A673 (cell line): ENCODE results near the gene DGCR8. TPM values are rescaled to one million over a fixed set of nuclear protein-coding genes. Genes with fewer than 3 reads are reported as not detected.

ENCODE experiments used
- BruUV-seq: library from RNA; stranded (reverse); fragments of 400-500 nt; replicated peaks from 2 replicates; lab custom pipeline; 2021; lab: Mats Ljungman, UMichigan
- CTCF ChIA-PET: fragments of 300-600 bp; sonication (Branson Sonifier 250); formaldehyde crosslinking; loops from one replicate; lab custom pipeline; 2022; ENCODE audit warnings: antibody characterized with exemption; lab: Charles Lee
- POLR2A ChIA-PET: fragments of 300-600 bp; sonication (Branson Sonifier 250); formaldehyde crosslinking; loops from one replicate; lab custom pipeline; 2022; ENCODE audit warnings: antibody characterized with exemption; ENCODE audit not compliant: low non-redundant PET; lab: Charles Lee
- DNase-seq: peaks from one replicate; pipeline ENCODE4 v3.0.0-alpha.2; 2015; ENCODE audit warnings: low spot score
- H3K27ac ChIP-seq: fragments of 200-600 bp; sonication (generic); 2 replicates; pipeline ENCODE4 v1.5.1; 2016; ENCODE audit warnings: mixed run types, low read depth, mild to moderate bottlenecking, mixed read lengths, antibody characterized with exemption, low read length; ENCODE audit not compliant: poor library complexity, severe bottlenecking
- H3K27me3 ChIP-seq: fragments of 200-600 bp; sonication (generic); replicated peaks from 2 replicates; pipeline ENCODE4 v1.6.1; 2017; ENCODE audit warnings: mixed run types, low read depth, mild to moderate bottlenecking, mixed read lengths, antibody characterized with exemption, low read length; ENCODE audit not compliant: insufficient read depth, poor library complexity
- H3K36me3 ChIP-seq: fragments of 200-600 bp; sonication (generic); 2 replicates; pipeline ENCODE4 v1.6.1; 2016; ENCODE audit warnings: mixed run types, mild to moderate bottlenecking, mixed read lengths, antibody characterized with exemption, low read length; ENCODE audit not compliant: insufficient read depth, poor library complexity, severe bottlenecking
- H3K4me1 ChIP-seq: fragments of 200-600 bp; sonication (generic); 2 replicates; pipeline ENCODE4 v1.6.1; 2017; ENCODE audit warnings: mixed run types, mild to moderate bottlenecking, mixed read lengths, antibody characterized with exemption, low read length; ENCODE audit not compliant: insufficient read depth, poor library complexity, severe bottlenecking
- H3K4me3 ChIP-seq: fragments of 200-600 bp; sonication (generic); 2 replicates; pipeline ENCODE4 v1.5.1; 2016; ENCODE audit warnings: low read depth, mixed run types, mild to moderate bottlenecking, mixed read lengths, low read length; ENCODE audit not compliant: poor library complexity, severe bottlenecking
- H3K9me3 ChIP-seq: fragments of 200-600 bp; sonication (generic); 2 replicates; pipeline ENCODE4 v1.6.1; 2016; ENCODE audit warnings: mixed run types, low read depth, mild to moderate bottlenecking, mixed read lengths, antibody characterized with exemption, low read length; ENCODE audit not compliant: poor library complexity, severe bottlenecking
- EZH2 ChIP-seq: fragments of 200-600 bp; sonication (generic); IDR thresholded peaks from 2 replicates; pipeline ENCODE4 v1.6.1; 2017; ENCODE audit warnings: borderline replicate concordance, low read depth, mild to moderate bottlenecking, mixed read lengths, antibody characterized with exemption, low read length; ENCODE audit not compliant: poor library complexity, severe bottlenecking
- intact Hi-C: fragments of 100-400 bp; cut with micrococcal nuclease; formaldehyde crosslinking; loops from one replicate; pipeline ENCODE4 v1.10.0; 2022; ENCODE audit not compliant: unreplicated experiment
- total RNA-seq: library from RNA; stranded (reverse); gene quantifications from 2 replicates; pipeline ENCODE4 v1.2.3, GENCODE V29; 2021
- TF ChIP-seq, protein P1 (sequence below): fragments of 300-800, 200-600 bp; sonication (generic); conservative IDR thresholded peaks from 2 replicates; pipeline ENCODE4 v1.5.1; 2017; ENCODE audit warnings: low read depth, mild to moderate bottlenecking, antibody characterized with exemption, low read length, moderate library complexity, mixed read lengths

DGCR8 gene
- total RNA-seq, 1 experiment from 2014 or later, result 63.2 TPM

DNA sequence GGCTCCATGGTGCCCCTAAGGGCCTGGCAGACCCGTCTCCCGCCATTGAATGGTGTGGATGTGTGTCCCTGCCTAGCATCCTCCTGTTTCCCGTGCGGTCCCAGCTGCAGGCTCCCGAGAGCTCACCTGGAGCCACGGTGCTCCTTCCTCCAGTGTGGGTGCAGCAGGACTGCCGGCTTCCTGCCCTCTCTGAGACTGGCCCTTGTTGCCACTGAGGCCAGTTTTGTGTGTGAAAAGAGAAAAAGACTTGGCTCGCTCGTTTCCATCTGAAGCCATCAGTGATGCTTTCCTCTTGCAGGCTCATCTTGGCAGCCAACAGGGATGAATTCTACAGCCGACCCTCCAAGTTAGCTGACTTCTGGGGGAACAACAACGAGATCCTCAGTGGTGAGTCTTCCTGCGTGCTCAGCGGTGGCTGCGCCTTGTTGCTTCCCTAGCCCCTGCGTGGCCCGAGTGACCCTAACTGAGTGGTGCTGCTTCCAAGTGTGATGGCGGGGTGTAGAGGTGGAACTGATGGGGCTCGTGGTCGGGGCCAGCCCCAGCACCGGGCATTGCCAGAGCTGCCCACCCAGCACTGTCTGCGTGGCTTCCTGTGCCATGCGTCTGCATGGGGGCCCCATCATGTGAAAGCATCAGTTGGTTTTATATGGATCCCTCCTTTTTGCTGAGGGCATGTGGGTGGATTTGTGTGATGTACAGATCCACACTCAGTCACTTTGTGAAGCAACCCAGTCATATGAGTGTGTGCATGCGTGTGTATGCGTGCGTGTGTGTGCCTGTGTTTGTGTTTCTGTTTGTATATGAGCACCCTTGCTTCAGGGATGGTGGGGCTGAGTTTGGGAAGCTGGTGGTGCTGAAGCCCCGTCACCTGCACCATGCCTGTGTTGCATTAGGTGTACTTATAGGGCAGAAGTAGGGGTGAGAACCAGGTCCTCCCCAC lies 36.7 kb upstream of the DGCR8 start:
- H3K4me1 ChIP-seq, result no peaks in the 10 kb centered on the region
- POLR2A ChIA-PET, result no interaction called here
- no peak overlapping the region for H3K27ac ChIP-seq
- intact Hi-C loops, result no loop called here
- no peak for DNase-seq
- TF ChIP-seq, protein P1, sequence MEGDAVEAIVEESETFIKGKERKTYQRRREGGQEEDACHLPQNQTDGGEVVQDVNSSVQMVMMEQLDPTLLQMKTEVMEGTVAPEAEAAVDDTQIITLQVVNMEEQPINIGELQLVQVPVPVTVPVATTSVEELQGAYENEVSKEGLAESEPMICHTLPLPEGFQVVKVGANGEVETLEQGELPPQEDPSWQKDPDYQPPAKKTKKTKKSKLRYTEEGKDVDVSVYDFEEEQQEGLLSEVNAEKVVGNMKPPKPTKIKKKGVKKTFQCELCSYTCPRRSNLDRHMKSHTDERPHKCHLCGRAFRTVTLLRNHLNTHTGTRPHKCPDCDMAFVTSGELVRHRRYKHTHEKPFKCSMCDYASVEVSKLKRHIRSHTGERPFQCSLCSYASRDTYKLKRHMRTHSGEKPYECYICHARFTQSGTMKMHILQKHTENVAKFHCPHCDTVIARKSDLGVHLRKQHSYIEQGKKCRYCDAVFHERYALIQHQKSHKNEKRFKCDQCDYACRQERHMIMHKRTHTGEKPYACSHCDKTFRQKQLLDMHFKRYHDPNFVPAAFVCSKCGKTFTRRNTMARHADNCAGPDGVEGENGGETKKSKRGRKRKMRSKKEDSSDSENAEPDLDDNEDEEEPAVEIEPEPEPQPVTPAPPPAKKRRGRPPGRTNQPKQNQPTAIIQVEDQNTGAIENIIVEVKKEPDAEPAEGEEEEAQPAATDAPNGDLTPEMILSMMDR, result no peak
- no peak for TF ChIP-seq EZH2
- no peaks in the 10 kb centered on the region for H3K27me3 ChIP-seq
- CTCF ChIA-PET, result no interaction called here
- no peaks in the 10 kb centered on the region for H3K36me3 ChIP-seq
- no peaks in the 10 kb centered on the region for H3K9me3 ChIP-seq
- no peak overlapping the region for H3K4me3 ChIP-seq
- no TSS peak for BruUV-seq

DNA sequence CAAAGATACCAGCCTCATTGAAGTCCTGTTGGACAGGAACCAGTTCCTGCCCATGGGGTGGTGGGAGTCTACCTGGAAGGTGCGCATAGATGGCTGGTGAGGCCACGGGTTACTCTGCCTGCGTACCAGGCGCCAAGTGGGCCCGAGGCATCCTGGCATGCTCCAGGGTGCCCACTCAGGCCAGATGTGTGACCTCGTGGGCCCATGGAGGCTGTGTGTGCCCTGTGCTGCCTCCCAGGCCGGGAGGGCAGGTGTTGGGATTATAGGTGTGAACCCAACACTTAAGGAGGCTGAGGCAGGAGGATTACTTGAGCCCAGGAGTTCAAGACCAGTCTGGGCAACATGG lies 36.1 kb upstream of the DGCR8 start:
- Histone ChIP-seq H3K27me3 (no peaks in the 10 kb centered on the region), H3K36me3 (no peaks in the 10 kb centered on the region), H3K9me3 (no peaks in the 10 kb centered on the region), H3K27ac (no peak overlapping the region), H3K4me1 (no peaks in the 10 kb centered on the region), H3K4me3 (no peak overlapping the region)
- CTCF ChIA-PET, result no interaction called here
- DNase-seq, result no peak
- intact Hi-C loops, result no loop called here
- POLR2A ChIA-PET, result no interaction called here
- no peak for TF ChIP-seq EZH2
- TF ChIP-seq, protein P1, result no peak
- BruUV-seq, result no TSS peak

DNA sequence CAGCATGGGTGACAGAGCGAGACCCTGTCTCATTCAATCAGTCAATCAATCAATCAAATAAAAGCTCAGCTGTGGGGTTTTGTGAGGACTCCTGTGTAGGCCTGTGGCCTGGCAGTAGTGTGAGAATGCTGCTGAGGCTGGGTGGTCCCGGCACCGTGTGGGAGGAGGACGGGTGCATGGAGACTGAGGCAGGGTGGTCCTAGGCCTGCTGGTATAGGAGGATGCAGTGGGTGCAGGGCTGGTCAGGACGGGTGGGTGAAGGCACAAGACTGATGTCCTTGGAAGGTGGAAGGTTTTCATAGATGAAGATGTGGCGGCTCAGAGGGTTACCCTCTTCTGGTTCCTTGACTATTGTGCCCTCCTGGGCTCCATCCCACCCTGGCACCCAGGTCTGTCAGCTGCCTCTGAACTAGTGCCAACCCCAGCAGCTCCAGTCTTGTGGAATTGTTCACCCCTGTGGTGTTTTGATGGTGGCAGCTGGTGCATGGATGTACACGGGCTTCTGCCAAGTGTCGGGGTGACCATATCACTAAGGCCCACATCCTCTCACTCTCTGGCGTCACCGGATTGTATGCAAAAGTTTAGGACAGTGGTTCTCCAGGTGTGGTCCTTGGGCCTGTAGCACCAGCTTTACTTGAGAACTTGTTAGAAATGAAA lies 35.4 kb upstream of the DGCR8 start:
- Histone ChIP-seq H3K9me3 (no peaks in the 10 kb centered on the region), H3K27ac (no peak overlapping the region), H3K4me3 (no peak overlapping the region), H3K36me3 (no peaks in the 10 kb centered on the region), H3K4me1 (no peaks in the 10 kb centered on the region), H3K27me3 (no peaks in the 10 kb centered on the region)
- intact Hi-C loops, result no loop called here
- DNase-seq, result no peak
- TF ChIP-seq EZH2, result no peak
- TF ChIP-seq, protein P1, result no peak
- BruUV-seq, result no TSS peak
- ChIA-PET CTCF (no interaction called here), POLR2A (no interaction called here)
